ENCODE measurements around the gene KCNAB1.

KCNAB1 gene

GRCh38 chr3:156433910-156434309, 313.5 kb downstream of the KCNAB1 start:
- H3K27me3 ChIP-seq (ENCODE audit: insufficient read depth, low read length, poor library complexity, severe bottlenecking), result no peaks in the 10 kb centered on the region
- H3K36me3 ChIP-seq (ENCODE audit: insufficient read depth, low read length), result no peaks in the 10 kb centered on the region
- TF ChIP-seq EZH2phosphoT487 (IDR thresholded peaks at IDR 0.05; ENCODE audit: borderline replicate concordance) (no peak), CTCF (conservative IDR thresholded peaks at IDR 0.05; ENCODE audit: low read length) (no peak)
- H2AFZ ChIP-seq (ENCODE audit: low read length), result no peak overlapping the region
- no peaks in the 10 kb centered on the region for H3K9me2 ChIP-seq (replicated peaks; ENCODE audit: low read depth, low read length)
- no peak overlapping the region for H3K9ac ChIP-seq (ENCODE audit: low read depth, low read length, poor library complexity, severe bottlenecking)
- no peaks in the 10 kb centered on the region for H3K9me3 ChIP-seq (ENCODE audit: insufficient read depth, low read depth, low read length)
- H3K4me3 ChIP-seq (ENCODE audit: low read length, poor library complexity, severe bottlenecking), result no peak overlapping the region
- no peaks in the 10 kb centered on the region for H3K4me1 ChIP-seq (ENCODE audit: insufficient read depth, low read length, poor library complexity, severe bottlenecking)
- H4K20me1 ChIP-seq (ENCODE audit: insufficient read depth, low read length, poor library complexity, severe bottlenecking), result no peaks in the 10 kb centered on the region
- no peak overlapping the region for H3K4me2 ChIP-seq (ENCODE audit: low read depth, low read length, poor library complexity, severe bottlenecking)
- H3K79me2 ChIP-seq (ENCODE audit: insufficient read depth, low read length), result no peaks in the 10 kb centered on the region
- no peaks in the 10 kb centered on the region for H3F3A ChIP-seq (ENCODE audit: low read depth)

GRCh38 chr3:156434921-156435320, 314.5 kb downstream of the KCNAB1 start:
- no peaks in the 10 kb centered on the region for H3K9me2 ChIP-seq (replicated peaks; ENCODE audit: low read depth, low read length)
- no peaks in the 10 kb centered on the region for H3K27me3 ChIP-seq (ENCODE audit: insufficient read depth, low read length, poor library complexity, severe bottlenecking)
- no peaks in the 10 kb centered on the region for H4K20me1 ChIP-seq (ENCODE audit: insufficient read depth, low read length, poor library complexity, severe bottlenecking)
- no peak overlapping the region for H3K4me2 ChIP-seq (ENCODE audit: low read depth, low read length, poor library complexity, severe bottlenecking)
- no peak overlapping the region for H3K4me3 ChIP-seq (ENCODE audit: low read length, poor library complexity, severe bottlenecking)
- no peak overlapping the region for H2AFZ ChIP-seq (ENCODE audit: low read length)
- no peaks in the 10 kb centered on the region for H3K4me1 ChIP-seq (ENCODE audit: insufficient read depth, low read length, poor library complexity, severe bottlenecking)
- H3K9me3 ChIP-seq (ENCODE audit: insufficient read depth, low read depth, low read length), result no peaks in the 10 kb centered on the region
- H3F3A ChIP-seq (ENCODE audit: low read depth), result no peaks in the 10 kb centered on the region
- no peak overlapping the region for H3K9ac ChIP-seq (ENCODE audit: low read depth, low read length, poor library complexity, severe bottlenecking)
- no peaks in the 10 kb centered on the region for H3K36me3 ChIP-seq (ENCODE audit: insufficient read depth, low read length)
- no peaks in the 10 kb centered on the region for H3K79me2 ChIP-seq (ENCODE audit: insufficient read depth, low read length)
- TF ChIP-seq CTCF (conservative IDR thresholded peaks at IDR 0.05; ENCODE audit: low read length) (no peak), EZH2phosphoT487 (IDR thresholded peaks at IDR 0.05; ENCODE audit: borderline replicate concordance) (no peak)

DNA sequence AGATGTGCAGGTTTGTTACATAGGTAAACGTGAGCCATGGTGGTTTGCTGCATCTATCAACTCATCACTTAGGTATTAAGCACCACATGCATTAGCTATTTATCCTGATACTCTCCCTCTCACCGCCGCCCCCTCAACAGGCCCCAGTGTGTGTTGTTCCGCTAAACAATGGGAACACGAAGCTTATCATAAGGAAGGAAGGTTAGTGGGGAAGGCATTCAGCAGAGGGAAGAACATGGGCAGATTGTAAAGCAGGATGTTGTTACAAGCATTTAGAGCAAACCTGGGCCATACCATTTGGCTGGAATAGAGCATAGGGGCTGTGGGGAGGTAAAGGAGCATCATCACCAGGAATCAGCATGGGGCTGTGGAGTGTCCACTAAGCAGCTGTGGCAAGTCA, 322.7 kb downstream of the KCNAB1 start:
- no peaks in the 10 kb centered on the region for H3K36me3 ChIP-seq (ENCODE audit: insufficient read depth, low read length)
- H3K79me2 ChIP-seq (ENCODE audit: insufficient read depth, low read length), result no peaks in the 10 kb centered on the region
- H3F3A ChIP-seq (ENCODE audit: low read depth), result no peaks in the 10 kb centered on the region
- H3K27me3 ChIP-seq (ENCODE audit: insufficient read depth, low read length, poor library complexity, severe bottlenecking), result no peaks in the 10 kb centered on the region
- H2AFZ ChIP-seq (ENCODE audit: low read length), result no peak overlapping the region
- H3K4me1 ChIP-seq (ENCODE audit: insufficient read depth, low read length, poor library complexity, severe bottlenecking), result no peaks in the 10 kb centered on the region
- TF ChIP-seq EZH2phosphoT487 (IDR thresholded peaks at IDR 0.05; ENCODE audit: borderline replicate concordance) (no peak), CTCF (conservative IDR thresholded peaks at IDR 0.05; ENCODE audit: low read length) (no peak)
- H3K4me3 ChIP-seq (ENCODE audit: low read length, poor library complexity, severe bottlenecking), result no peak overlapping the region
- H4K20me1 ChIP-seq (ENCODE audit: insufficient read depth, low read length, poor library complexity, severe bottlenecking), result no peaks in the 10 kb centered on the region
- H3K9me3 ChIP-seq (ENCODE audit: insufficient read depth, low read depth, low read length), result no peaks in the 10 kb centered on the region
- no peak overlapping the region for H3K4me2 ChIP-seq (ENCODE audit: low read depth, low read length, poor library complexity, severe bottlenecking)
- no peak overlapping the region for H3K9ac ChIP-seq (ENCODE audit: low read depth, low read length, poor library complexity, severe bottlenecking)
- H3K9me2 ChIP-seq (replicated peaks; ENCODE audit: low read depth, low read length), result no peaks in the 10 kb centered on the region

Measured in Loucy (cell line).